GM12892 (cell line): ENCODE measurements around the gene GRIP2.

Source experiments
- POLR2A ChIP-seq: IDR thresholded peaks from 2 replicates; pipeline ENCODE4 v1.6.1; 2011; ENCODE audit warnings: low read depth, low read length, control low read depth
- POLR2AphosphoS5 ChIP-seq: IDR thresholded peaks from 2 replicates; pipeline ENCODE4 v1.6.1; 2011; ENCODE audit warnings: low read depth, low read length, control low read depth
- TAF1 ChIP-seq: IDR thresholded peaks from 2 replicates; pipeline ENCODE4 v1.6.1; 2011; ENCODE audit warnings: low read depth, mild to moderate bottlenecking, control low read depth, low read length, borderline replicate concordance

DNA sequence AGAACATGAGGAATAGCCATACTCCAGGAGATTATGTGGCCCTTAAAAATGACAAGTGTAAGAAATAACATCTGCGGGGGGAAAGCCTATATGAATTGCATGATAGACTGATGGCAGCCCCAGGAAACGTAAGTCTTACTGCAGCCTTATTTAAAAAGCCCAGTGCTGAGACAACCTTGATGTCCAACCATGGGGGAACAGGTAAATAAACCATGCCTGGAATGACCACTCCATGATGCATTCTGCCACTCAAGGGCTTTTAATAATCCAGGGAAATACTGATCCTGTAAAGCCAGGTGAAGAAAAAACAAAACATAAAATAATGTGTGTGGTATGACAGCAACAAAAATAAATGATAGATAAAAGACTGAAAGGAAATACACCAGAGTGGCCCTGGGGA is 46.5 kb upstream of the GRIP2 start:
- TF ChIP-seq POLR2AphosphoS5 (no peak), POLR2A (no peak), TAF1 (no peak)
